DLD1 (cell line): ENCODE data around the gene SERPINB6.
"Not testable (repeated sequence)": the region's sequence is repeated elsewhere in the genome, so short reads cannot be mapped to it uniquely, and the experiment has no call there.

ENCODE experiments used
- in situ Hi-C: cut with HindIII; loops from 2 replicates; pipeline ENCODE4 v1.10.0; 2017; ENCODE audit warnings: low sequenced_read_pairs

Gene SERPINB6

DNA sequence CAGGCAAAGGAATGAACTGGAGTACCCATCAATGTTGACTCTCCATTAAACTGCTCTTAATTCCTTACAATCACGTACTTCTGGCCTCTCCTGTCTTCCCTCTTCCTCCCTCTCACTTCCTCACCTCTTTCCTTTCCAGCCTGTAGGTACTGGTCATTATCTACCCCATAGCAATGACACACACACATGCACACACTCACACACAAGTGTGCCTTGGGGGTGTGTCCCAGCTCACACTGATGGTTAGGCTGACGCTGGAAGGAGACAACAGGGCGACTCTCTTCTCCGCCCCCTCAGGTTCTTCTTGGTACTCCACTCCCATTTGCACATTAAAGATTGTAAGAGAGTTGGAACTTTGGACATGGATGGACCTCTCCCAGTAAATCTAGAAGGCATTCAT lies 54.3 kb downstream of the SERPINB6 start:
- in situ Hi-C loops = no loop called here

DNA sequence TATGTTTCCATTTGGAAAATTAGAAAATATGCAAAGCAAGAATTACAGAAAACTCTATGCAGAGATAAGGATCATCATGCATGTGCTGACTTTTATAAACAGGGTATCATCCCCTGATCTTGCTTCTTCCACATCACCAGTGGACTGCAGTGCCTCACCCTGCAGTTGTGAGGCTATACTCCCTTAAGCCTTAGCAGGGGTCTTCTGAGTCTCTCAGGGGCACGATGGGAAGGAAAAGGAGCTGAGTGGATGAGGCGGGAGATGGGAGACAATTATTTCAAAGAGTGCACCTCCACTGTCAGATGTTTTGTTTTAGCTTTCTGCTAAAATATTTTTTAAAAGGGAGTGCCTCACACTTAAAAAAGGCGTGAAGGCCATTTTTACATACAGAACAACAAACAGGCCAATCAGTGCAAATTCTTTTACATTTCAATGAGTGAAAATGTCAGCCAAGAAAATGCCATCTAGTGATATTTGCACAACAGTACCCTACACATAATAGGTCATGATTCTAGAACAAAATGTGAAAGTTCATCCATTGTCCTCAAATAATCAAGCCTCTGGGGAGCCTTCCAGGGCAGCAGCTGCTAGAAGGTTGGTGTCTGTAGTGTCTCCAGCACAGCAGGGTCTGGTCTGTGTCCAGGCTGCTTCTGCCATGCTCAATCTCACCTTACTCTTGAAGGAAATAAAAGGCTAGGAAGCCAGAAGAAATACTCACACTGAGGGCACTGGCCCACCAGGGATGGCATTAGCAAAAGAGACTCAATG lies 55.0 kb downstream of the SERPINB6 start:
- in situ Hi-C loops = no loop called here

DNA sequence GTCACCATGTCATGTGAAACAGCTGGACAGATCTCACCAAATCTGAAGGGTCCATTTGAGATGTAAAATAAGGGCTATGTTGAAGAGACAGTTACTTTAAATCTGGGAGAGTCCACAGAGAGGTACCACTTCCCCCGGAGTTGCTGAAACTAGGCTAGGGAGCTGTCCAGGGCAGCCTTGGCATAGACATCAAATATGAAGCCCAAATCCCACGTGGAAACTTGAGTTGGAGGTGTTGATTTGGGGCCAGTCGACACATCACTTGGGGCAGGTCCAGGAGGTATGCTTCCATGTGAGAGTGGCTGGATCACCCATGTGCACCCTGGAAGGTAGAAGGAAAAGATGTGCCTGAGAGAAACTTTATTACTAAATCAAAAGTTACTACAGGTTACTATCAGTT lies 56.2 kb downstream of the SERPINB6 start:
- in situ Hi-C loops = no loop called here

- in situ Hi-C loops = no loop called here
Observed at GRCh38 chr6:2914318-2914660, 57.1 kb downstream of the SERPINB6 start.

GRCh38 chr6:2913621-2914317 lies 57.6 kb downstream of the SERPINB6 start:
- in situ Hi-C loops = no loop called here

GRCh38 chr6:2911171-2911570 lies 60.2 kb downstream of the SERPINB6 start:
- in situ Hi-C loops = no loop called here

GRCh38 chr6:2909718-2910117 lies 61.6 kb downstream of the SERPINB6 start:
- in situ Hi-C loops = no loop called here

DNA sequence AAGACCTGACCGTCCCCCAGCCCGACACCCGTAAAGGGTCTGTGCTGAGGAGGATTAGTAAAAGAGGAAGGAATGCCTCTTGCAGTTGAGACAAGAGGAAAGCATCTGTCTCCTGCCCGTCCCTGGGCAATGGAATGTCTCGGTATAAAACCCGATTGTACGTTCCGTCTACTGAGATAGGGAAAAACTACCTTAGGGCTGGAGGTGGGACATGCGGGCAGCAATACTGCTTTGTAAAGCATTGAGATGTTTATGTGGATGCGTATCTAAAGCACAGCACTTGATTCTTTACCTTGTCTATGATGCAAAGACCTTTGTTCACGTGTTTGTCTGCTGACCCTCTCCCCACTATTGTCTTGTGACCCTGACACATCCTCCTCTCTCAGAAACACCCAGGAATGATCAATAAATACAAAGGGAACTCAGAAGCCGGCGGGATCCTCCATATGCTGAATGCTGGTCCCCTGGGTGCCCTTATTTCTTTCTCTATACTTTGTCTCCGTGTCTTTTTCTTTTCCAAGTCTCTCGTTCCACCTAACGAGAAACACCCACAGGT lies 62.2 kb downstream of the SERPINB6 start:
- in situ Hi-C loops = not testable (repeated sequence)

- in situ Hi-C loops = not testable (repeated sequence)
Observed at GRCh38 chr6:2908516-2908915, 62.9 kb downstream of the SERPINB6 start.

GRCh38 chr6:2903411-2904185 lies 67.8 kb downstream of the SERPINB6 start:
- in situ Hi-C loops = not testable (repeated sequence)

DNA sequence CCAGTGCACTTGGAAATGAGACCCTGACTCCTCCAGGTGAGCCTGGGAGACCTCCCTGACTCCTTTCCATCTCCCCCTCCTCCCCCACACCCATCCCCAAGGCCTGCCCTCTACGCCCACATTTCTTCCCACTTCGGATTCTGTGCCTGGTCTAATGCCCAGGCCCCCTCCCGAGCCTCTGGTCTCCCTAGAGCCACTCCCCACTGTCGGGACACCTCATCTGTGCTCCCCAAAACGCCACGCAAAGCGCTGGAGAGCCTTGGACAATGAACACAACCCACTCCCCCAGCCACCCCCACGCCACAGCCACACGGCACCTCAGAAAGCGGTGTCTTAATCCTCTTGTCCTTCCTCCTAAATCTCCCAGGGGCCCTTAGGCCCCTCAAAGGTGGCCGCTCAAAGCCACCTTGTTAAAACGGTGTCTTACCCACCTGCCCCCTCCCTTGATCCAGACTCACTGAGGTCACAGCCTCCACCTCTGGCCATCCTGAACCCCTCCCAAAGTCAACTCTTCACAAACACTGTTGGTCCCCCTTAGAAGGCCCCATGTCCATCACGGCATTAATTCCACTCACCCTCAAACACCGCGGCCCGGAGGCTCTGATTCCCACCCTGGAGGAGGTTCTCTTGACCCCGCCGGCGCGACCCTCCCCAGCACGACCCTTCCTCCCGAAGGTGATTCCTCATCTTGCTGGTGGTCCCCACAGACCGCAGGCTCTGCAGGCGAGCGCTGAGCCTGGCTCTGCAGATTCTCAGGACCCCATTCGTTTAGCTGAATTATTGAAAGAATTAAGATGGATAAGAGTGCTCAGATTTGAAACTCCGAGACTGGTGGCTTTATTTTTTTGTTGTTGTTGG lies 69.5 kb downstream of the SERPINB6 start:
- in situ Hi-C loops = not testable (repeated sequence)

GRCh38 chr6:2900821-2901644 lies 70.3 kb downstream of the SERPINB6 start:
- in situ Hi-C loops = no loop called here

GRCh38 chr6:2900221-2900807 lies 71.1 kb downstream of the SERPINB6 start:
- in situ Hi-C loops = no loop called here

DNA sequence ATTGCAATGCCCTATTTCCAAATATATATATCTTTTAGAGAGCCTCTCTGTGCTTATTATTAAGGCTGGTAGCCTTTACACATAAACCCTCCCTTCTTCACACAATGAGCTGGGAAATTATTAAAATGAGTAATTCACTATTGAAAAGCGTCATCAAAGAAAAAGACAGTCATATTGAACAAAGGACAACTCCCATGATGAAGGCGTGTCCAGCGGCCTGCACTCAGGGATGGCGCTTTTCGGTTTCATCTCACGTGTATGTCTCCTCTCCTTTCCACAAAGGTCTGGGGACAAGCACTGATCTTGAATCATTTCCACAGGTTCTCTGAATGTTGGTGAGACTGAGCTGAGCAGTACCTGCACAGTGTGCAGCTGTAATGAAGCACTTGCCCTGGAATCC lies 71.8 kb downstream of the SERPINB6 start:
- in situ Hi-C loops = no loop called here
